Right lobe of liver (tissue), 6 donors: Measurements from ENCODE around the gene ACSL5. TPM values are rescaled to one million over a fixed set of nuclear protein-coding genes. Genes with fewer than 3 reads are reported as not detected.
A peak's percentile ranks its signal among the peaks of the same experiment; 100 is the strongest.
"Not testable (repeated sequence)": the region's sequence is repeated elsewhere in the genome, so short reads cannot be mapped to it uniquely, and the experiment has no call there.

ENCODE experiments used
- ATAC-seq, 4 donors: fragments of 200-7000 bp; cut with Tn5 transposase; one replicate each; pipeline ENCODE4 v1.9.1; 2020; ENCODE audit warnings: mild to moderate bottlenecking in 4 of 4, moderate library complexity in 4 of 4
- DNase-seq, 3 donors: peaks; one replicate each; pipeline ENCODE4 v3.0.0-alpha.2; 2020
- H3K27ac ChIP-seq, 3 donors: fragments of 200-600 bp; one replicate each; pipeline ENCODE4 v1.8.0; 2022
- H3K27me3 ChIP-seq, 2 donors: fragments of 200-600 bp; one replicate each; pipeline ENCODE4 v1.8.0; 2022
- H3K36me3 ChIP-seq, 4 donors: fragments of 200-600 bp; sonication (generic) in 1 of 4; one replicate each; pipeline versions ENCODE4 v1.5.1 to v1.8.0; 2017 to 2022; ENCODE audit warnings: control low read depth in 1 of 4
- H3K4me1 ChIP-seq, 4 donors: fragments of 200-600 bp; sonication (generic) in 1 of 4; one replicate each; pipeline versions ENCODE4 v1.5.1 to v1.8.0; 2017 to 2022; ENCODE audit warnings: control low read depth in 1 of 4
- H3K4me3 ChIP-seq, 3 donors: fragments of 200-600 bp; one replicate each; pipeline ENCODE4 v1.8.0; 2022
- H3K9me3 ChIP-seq, 4 donors: fragments of 200-600 bp; sonication (generic) in 1 of 4; one replicate each; pipeline versions ENCODE4 v1.5.1 to v1.8.0; 2017 to 2022; ENCODE audit warnings: control low read depth in 1 of 4
- POLR2A ChIP-seq: fragments of 450-650 bp; IDR thresholded peaks from one replicate; pipeline ENCODE4 v1.6.1; 2017; ENCODE audit warnings: antibody characterized with exemption, mild to moderate bottlenecking
- WGBS: methylation state at CpG from one replicate; pipeline ENCODE4 v1.1.6; 2018; ENCODE audit warnings: low coverage, low lambda C conversion rate; ENCODE audit not compliant: insufficient coverage; ENCODE audit errors: missing lambda C conversion rate; 5-methylcytosine and 5-hydroxymethylcytosine counted together
- intact Hi-C, 2 donors: fragments of 100-400 bp; cut with DNase I; formaldehyde crosslinking; loops; one replicate each; pipeline versions ENCODE4 v1.11.2 to v1.14.1; 2022
- total RNA-seq, 6 experiments: library from RNA; depleted of rRNA in 2 of 6; stranded (reverse); fragments of >200 nt in 2 of 6; fragmentation: NEBNext Ultra II Directional in 3 of 6; extraction: Animal tissue kit (Norgen Biotek cat#: 25700) in 3 of 6; gene quantifications; one replicate each; pipeline versions ENCODE4 v1.1.0 to v1.2.4, GENCODE V29; 2016 to 2023
- TF ChIP-seq, protein P1 (sequence below), 4 donors: fragments of 200-600 bp in 3 of 4; fragments of 450-650 bp in 1 of 4; IDR thresholded peaks; one replicate each; pipeline versions ENCODE4 v1.5.1 to v1.8.0; 2016 to 2022; ENCODE audit warnings: antibody characterized with exemption in 4 of 4, mild to moderate bottlenecking in 2 of 4
- donor health status: DM: no; HTN: yes; CAD: no.
- donor health status: DM: no; HTN: no; CAD: no.
- donor health status: DM: no; HTN: no; CAD: no.
- donor health status: DM: no; HTN: yes; CAD: no.
- donor health status: DM: no; HTN: yes; CAD: no.

The ACSL5 gene
- total RNA-seq, 6 experiments from 2014 or later, result 35.1 to 92.4 (median 73.8) TPM

GRCh38 chr10:112367516-112367915 is 6.4 kb upstream of the ACSL5 start:
- Histone ChIP-seq H3K36me3 (no peaks in the 10 kb centered on the region), H3K27me3 (no peaks in the 10 kb centered on the region), H3K27ac (no peak overlapping the region), H3K4me1 (peaks cover 0 to 42% (median 17%) of the 10 kb centered on the region in 4 donors), H3K9me3 (no peaks in the 10 kb centered on the region), H3K4me3 (no peak overlapping the region)
- ATAC-seq (no peak), DNase-seq (peak in 1 of 3 donors; percentile 21)
- TF ChIP-seq, protein P1, sequence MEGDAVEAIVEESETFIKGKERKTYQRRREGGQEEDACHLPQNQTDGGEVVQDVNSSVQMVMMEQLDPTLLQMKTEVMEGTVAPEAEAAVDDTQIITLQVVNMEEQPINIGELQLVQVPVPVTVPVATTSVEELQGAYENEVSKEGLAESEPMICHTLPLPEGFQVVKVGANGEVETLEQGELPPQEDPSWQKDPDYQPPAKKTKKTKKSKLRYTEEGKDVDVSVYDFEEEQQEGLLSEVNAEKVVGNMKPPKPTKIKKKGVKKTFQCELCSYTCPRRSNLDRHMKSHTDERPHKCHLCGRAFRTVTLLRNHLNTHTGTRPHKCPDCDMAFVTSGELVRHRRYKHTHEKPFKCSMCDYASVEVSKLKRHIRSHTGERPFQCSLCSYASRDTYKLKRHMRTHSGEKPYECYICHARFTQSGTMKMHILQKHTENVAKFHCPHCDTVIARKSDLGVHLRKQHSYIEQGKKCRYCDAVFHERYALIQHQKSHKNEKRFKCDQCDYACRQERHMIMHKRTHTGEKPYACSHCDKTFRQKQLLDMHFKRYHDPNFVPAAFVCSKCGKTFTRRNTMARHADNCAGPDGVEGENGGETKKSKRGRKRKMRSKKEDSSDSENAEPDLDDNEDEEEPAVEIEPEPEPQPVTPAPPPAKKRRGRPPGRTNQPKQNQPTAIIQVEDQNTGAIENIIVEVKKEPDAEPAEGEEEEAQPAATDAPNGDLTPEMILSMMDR (IDR thresholded peaks at IDR 0.05), result no peak
- no peak for TF ChIP-seq POLR2A
- 96% methylated on average over 4 of the region's 4 CpGs for WGBS
- intact Hi-C loops, result no loop called here

- Histone ChIP-seq H3K4me3 (no peak overlapping the region), H3K9me3 (no peaks in the 10 kb centered on the region), H3K27me3 (no peaks in the 10 kb centered on the region), H3K27ac (no peak overlapping the region), H3K4me1 (peaks cover 0 to 39% (median 10%) of the 10 kb centered on the region in 4 donors), H3K36me3 (no peaks in the 10 kb centered on the region)
- TF ChIP-seq, protein P1 (IDR thresholded peaks at IDR 0.05), result no peak
- TF ChIP-seq POLR2A, result no peak
- DNase-seq (peak in 1 of 3 donors; percentile 43), ATAC-seq (no peak)
- intact Hi-C loops, result no loop called here
- WGBS, result 97% methylated on average over 11 of the region's 40 CpGs
Observed at GRCh38 chr10:112369495-112370423, 4.2 kb upstream of the ACSL5 start.

GRCh38 chr10:112370424-112370819 is 3.5 kb upstream of the ACSL5 start:
- H3K36me3 ChIP-seq, result no peaks in the 10 kb centered on the region
- H3K27me3 ChIP-seq, result no peaks in the 10 kb centered on the region
- H3K4me3 ChIP-seq, result no peak overlapping the region
- DNase-seq (peak in 1 of 3 donors; percentile 42), ATAC-seq (no peak)
- no peak for TF ChIP-seq POLR2A
- TF ChIP-seq, protein P1 (IDR thresholded peaks at IDR 0.05), result no peak
- H3K9me3 ChIP-seq, result no peaks in the 10 kb centered on the region
- peaks cover 0 to 39% (median 9%) of the 10 kb centered on the region in 4 donors for H3K4me1 ChIP-seq
- no peak overlapping the region for H3K27ac ChIP-seq
- WGBS, result no CpG with 5 or more reads among the region's 15 CpGs
- intact Hi-C loops, result no loop called here

- intact Hi-C loops, H3K9me3 ChIP-seq, H3K27me3 ChIP-seq, H3K4me3 ChIP-seq, ATAC-seq, H3K27ac ChIP-seq, H3K36me3 ChIP-seq: not testable (repeated sequence)
- peak in 1 of 3 donors; percentile 29 for DNase-seq
- 94% methylated on average over 10 of the region's 13 CpGs for WGBS
- H3K4me1 ChIP-seq, result peaks cover 0 to 32% (median 4%) of the 10 kb centered on the region in 4 donors
Observed at GRCh38 chr10:112371326-112371725, 2.6 kb upstream of the ACSL5 start.

GRCh38 chr10:112372182-112372810 is 1.6 kb upstream of the ACSL5 start:
- H3K4me3 ChIP-seq, intact Hi-C loops, ATAC-seq, H3K9me3 ChIP-seq, H3K27me3 ChIP-seq, DNase-seq, H3K27ac ChIP-seq, H3K36me3 ChIP-seq: not testable (repeated sequence)
- 89% methylated on average over 8 of the region's 11 CpGs for WGBS
- H3K4me1 ChIP-seq, result peaks cover 0 to 32% (median 4%) of the 10 kb centered on the region in 4 donors
